ENCODE results near the gene CCSER1.
"Not testable (repeated sequence)": the region's sequence is repeated elsewhere in the genome, so short reads cannot be mapped to it uniquely, and the experiment has no call there.

The CCSER1 gene

GRCh38 chr4:90911724-90912434, 784.7 kb downstream of the CCSER1 start:
- DNase-seq (ENCODE audit: low read depth in 1 of 2, low spot score in 1 of 2): not testable (repeated sequence)

DNA sequence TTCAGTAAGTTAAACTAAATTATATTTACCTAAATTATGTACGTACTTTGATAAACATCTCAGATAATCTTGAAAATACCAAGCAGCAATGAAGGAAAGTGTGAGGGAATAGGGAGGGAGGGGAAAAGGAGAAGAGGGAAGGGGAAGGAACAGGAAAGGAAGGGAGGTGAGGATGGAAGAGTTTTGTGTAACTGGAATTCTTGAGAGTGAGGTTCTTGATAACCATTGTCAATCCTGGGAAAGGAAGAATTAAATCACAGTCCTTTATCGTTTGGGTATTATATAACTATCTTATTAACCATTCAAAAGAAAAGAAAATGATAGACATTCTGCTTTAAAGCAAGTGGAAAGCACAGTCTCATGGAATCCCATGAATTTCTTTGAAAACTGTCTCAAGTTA, 795.0 kb downstream of the CCSER1 start:
- no peak for DNase-seq (ENCODE audit: low read depth in 1 of 2, low spot score in 1 of 2)

DNA sequence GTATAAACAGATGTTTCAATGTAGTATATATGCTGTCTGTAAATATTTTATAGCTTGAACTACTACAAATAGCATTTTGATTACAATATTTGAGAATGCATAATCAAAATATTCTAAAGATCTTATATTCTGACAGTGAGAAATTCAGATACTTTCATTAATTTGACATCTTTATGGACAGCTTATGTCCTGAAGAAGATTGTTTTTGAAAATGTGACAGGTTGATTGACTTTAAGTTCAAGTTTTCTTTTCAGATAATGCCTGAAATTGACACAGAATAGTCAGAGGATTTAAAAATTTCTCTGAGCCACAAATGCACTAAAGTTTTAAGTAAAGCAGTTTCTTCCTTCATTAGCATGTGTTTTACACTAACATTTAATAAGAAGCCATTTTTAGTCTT, 799.8 kb downstream of the CCSER1 start:
- DNase-seq (ENCODE audit: low read depth in 1 of 2, low spot score in 1 of 2): no peak

- no peak for DNase-seq (ENCODE audit: low read depth in 1 of 2, low spot score in 1 of 2)
Observed at GRCh38 chr4:90943311-90943710, 816.1 kb downstream of the CCSER1 start.

DNA sequence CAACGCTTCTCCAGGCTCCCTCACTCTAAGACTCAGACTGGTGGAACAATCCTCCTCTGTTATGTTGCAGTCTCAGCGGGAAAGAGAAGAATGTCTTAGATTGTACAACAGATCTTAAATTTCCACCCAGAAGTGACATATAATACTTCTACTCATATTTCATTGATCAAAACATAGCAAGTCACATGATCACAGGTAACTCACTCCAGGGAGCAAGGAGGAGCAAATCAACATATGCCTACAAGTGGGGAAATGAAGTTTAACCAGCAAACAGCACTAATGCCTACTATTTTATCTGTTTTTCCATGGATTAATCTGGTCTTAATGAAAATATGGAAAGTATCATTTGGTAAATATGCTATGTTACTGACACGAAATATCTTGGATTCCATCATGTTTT, 819.8 kb downstream of the CCSER1 start:
- DNase-seq (ENCODE audit: low read depth in 1 of 2, low spot score in 1 of 2): no peak

DNA sequence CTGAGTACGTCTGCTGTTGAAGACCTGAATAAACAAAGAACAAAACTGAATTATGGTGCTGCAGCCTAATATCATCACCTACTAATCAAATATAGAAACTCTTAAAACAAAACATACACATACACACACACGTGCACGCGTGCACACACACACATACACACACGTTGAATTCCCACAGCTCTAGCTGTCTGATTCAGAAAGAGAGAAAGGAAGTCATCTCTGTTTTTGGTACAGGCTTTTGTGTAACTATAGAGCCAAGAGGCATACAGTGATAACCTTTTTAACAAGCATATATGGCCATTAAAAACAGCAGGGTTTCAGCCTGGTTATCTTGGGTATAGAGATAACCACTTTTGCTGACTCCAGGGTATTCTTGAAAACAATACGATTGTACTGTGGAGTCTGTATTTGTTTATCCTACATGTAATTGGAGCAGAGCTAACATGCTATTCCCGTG, 823.2 kb downstream of the CCSER1 start:
- no peak for DNase-seq (ENCODE audit: low read depth in 1 of 2, low spot score in 1 of 2)

DNA sequence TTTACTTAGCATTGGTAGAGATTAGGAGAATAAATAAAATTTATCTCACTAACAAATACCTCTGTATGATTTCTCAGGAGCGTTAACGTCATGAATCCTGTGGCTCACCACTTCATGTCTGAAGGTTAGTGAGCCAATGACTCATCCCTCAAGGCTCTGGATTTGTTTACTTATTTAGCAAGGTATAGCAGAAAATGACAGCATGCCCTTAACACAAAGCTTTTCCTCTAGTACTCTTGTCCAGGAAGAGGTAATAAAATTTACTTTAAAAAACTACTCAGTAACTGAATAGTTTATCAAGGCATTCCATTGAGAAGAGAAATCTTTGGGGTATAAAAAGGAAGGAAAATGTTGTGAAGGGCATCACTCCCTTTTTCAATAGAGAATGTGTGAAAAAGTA, 823.8 kb downstream of the CCSER1 start:
- DNase-seq (ENCODE audit: low read depth in 1 of 2, low spot score in 1 of 2): no peak

GRCh38 chr4:90958256-90958895, 831.2 kb downstream of the CCSER1 start:
- DNase-seq (ENCODE audit: low read depth in 1 of 2, low spot score in 1 of 2): no peak

DNA sequence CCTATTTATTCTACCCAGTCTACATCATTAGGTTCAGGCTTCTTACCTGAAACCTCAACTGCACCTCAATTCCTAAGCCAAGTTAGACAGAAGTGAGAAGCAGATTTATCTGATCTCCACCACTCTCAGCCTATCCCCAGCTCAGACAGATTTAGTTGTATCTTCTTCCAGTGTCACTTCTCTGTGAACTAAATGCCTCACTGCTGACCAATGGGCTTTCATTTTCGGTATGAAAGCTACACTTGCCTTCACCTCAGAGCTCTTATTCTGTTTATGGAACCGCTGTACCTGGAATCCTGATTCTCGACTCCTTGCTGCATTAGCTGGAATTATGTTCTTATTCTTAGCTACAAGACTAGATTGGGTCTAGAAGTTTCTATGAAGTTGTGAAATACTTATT, 833.2 kb downstream of the CCSER1 start:
- no peak for DNase-seq (ENCODE audit: low read depth in 1 of 2, low spot score in 1 of 2)

- DNase-seq (ENCODE audit: low read depth in 1 of 2, low spot score in 1 of 2): no peak
Observed at GRCh38 chr4:90960840-90961239, 833.6 kb downstream of the CCSER1 start.

DNA sequence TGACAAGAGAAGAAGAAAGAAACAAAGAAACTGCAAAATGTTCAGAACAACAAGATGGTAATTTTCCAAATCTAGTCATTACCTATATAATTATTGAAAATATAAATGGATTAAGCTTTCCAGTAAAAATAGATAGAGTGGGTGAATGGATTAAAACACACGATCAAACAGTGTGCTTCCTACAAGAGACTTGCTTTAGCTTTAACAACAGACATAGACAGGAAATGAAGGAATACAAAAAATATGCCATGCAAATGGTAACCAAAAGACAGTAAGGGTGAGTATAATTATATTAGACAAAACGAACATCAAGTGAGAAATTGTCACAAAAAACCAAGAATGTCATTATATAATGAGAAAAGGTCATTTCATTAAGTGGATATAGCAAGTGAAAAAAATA, 842.8 kb downstream of the CCSER1 start:
- DNase-seq (ENCODE audit: low read depth in 1 of 2, low spot score in 1 of 2): no peak

DNA sequence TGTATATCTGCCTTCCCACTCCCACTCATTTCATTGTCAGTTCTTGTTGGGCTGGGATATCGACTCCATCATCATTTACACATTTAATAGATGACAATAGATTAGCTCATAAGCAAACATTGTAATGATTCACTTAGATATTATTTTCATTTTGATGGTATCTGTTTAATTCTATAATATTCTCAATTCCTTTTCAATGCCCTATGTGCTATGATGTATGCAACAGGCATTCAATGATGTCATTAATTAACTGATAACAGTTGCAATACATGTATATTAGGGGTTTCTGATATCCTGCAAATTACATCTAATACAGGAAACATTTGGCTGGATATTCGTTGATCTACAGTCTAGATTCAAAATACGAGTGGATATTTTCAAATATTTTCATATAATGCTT, 850.5 kb downstream of the CCSER1 start:
- no peak for DNase-seq (ENCODE audit: low read depth in 1 of 2, low spot score in 1 of 2)

- DNase-seq (ENCODE audit: low read depth in 1 of 2, low spot score in 1 of 2): no peak
Observed at GRCh38 chr4:90979556-90979955, 852.4 kb downstream of the CCSER1 start.

DNA sequence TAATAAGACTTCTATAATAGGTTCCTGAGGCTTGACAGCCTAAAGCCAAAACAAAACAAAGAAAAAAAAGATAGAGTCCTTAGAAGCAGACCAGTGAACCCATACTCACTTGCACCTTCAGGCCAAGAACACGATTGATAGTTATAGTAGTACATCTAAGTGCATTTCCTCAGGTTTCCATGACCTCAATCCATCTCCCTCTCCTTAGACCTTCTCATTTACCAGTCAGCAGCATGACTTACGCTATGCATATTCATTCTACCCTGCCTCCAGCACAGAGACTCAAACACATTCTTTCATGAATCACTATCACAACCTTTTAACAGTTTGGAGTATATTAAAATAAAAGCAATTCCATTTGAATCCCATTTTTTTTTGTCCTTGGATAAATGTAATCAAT, 855.6 kb downstream of the CCSER1 start:
- DNase-seq (ENCODE audit: low read depth in 1 of 2, low spot score in 1 of 2): no peak

GRCh38 chr4:90990284-90990683, 863.1 kb downstream of the CCSER1 start:
- no peak for DNase-seq (ENCODE audit: low read depth in 1 of 2, low spot score in 1 of 2)

- no peak for DNase-seq (ENCODE audit: low read depth in 1 of 2, low spot score in 1 of 2)
Observed at GRCh38 chr4:90992213-90992612, 865.0 kb downstream of the CCSER1 start.

DNA sequence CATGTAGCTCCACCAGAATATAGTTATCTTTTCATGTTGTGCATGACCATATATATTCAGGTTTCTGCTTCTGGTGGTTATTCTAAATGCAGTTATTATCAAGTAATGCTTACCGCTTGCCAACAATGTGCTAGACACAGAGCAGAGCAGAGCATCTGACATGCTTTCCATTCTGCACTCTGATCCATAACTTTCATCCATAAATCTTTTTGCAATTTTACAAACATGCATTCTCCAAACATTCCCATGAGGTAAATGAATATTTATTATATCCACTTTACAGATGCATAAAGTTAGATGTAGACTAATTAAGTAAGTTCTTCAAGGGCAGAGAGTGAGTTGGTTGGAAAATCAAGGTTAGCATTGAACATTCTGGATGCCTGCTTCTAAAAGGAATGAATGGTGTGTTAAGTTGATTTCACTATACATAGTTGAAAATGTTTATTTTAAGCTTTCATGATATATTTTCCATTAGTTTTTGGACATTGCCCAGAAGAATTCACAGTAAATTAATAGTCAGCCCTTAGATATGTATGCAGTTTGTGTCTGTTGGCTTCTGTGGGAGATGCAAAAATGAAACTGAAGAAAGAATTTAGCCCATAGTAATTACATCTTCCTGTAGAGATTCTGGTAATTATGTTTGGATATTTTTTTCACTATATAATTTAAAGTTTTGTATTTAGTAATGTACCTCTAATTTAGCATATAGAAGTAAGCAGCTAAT, 867.8 kb downstream of the CCSER1 start:
- no peak for DNase-seq (ENCODE audit: low read depth in 1 of 2, low spot score in 1 of 2)

DNA sequence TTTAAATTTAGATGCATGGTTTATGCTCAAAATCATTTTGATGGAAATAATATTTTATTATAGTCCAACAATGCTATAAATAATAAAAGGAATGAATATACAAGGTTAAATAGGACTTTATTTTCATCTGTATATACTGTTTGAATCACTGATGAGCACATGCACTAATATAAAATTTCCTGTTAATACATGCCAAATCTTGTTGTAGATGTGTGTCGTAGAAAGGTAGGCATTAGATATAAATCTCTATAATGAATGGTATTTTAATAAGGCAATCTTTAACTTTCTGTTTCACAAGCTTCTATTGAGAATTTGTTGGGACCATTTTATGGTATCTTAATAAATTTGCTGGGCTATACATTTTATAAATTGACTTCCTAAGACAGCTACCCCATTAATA, 868.8 kb downstream of the CCSER1 start:
- DNase-seq (ENCODE audit: low read depth in 1 of 2, low spot score in 1 of 2): no peak

DNA sequence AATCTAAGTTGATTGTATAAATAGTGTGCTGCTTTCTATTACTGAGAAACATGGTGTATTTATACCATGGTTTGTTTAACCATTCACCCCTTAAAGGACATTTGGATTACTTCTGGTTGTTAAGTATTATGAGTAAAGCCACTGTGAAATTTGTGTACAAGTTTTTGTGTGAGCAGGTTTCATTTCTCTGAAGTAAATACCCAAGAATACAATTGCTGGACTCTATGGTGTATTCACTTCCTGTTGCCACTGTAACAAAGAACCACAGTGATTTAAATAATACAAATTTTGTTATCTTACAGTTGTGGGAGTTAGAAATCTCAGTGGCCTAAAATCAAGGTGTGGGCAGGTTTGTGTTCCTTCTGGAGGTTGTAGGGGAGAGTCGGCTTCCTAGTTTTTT, 869.6 kb downstream of the CCSER1 start:
- DNase-seq (ENCODE audit: low read depth in 1 of 2, low spot score in 1 of 2): no peak

DNA sequence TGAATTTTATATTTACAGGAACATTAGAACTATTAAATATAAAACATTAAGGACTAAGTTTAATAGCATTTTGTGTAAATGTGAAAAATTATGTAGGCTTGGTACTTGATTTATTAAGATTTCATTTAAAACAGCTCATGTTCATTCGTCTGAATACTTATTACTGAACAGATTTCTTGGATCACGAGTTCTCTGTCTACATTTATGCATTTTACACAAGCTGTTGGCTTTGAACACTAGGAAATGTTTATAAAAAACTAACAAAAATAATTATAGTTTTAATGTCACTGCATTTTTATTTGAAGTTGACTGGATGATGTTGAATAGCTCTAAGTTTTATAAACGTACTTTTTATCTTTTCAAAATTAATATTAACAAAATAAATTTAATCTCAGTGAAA, 888.7 kb downstream of the CCSER1 start:
- DNase-seq (ENCODE audit: low read depth in 1 of 2, low spot score in 1 of 2): no peak

GRCh38 chr4:91019513-91019912, 892.3 kb downstream of the CCSER1 start:
- DNase-seq (ENCODE audit: low read depth in 1 of 2, low spot score in 1 of 2): no peak

Data from activated CD4-positive, alpha-beta T cell treated with anti-CD3 and anti-CD28 coated beads, Interleukin-2, amount 50 U/mL, for 24 hours (primary cell).